Loucy (cell line): ENCODE data around the gene RRM1.

Experiments used
- EZH2phosphoT487 ChIP-seq: fragments of 200-600 bp; IDR thresholded peaks from 2 replicates; pipeline ENCODE4 v1.6.1; 2018; ENCODE audit warnings: antibody characterized with exemption, mild to moderate bottlenecking, moderate library complexity, borderline replicate concordance
- TF ChIP-seq, protein P1 (sequence below): fragments of 200-600 bp; sonication (generic); conservative IDR thresholded peaks from 2 replicates; pipeline ENCODE4 v1.5.1; 2014; ENCODE audit warnings: mild to moderate bottlenecking, antibody characterized with exemption, low read length

DNA sequence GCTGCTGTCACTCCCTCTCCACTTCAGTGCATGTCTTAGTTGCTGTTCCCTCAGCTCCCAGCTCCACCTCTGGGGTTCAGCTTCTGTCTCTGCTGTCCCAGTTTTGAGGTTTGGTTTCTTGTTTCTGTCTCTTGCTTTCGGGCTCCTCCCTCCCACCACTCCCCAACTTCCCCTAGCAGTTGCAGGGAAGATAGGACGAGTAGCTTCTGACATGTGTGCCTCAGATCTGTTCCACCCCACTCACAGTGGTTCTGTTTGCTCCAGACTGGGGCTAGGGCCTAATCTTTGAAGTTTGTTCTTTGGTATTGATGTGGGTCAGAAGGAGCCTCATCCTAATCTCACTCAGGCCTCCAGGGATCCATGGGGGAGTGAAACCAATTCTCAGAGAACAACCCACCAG, 2.6 kb upstream of the RRM1 start:
- TF ChIP-seq, protein P1, sequence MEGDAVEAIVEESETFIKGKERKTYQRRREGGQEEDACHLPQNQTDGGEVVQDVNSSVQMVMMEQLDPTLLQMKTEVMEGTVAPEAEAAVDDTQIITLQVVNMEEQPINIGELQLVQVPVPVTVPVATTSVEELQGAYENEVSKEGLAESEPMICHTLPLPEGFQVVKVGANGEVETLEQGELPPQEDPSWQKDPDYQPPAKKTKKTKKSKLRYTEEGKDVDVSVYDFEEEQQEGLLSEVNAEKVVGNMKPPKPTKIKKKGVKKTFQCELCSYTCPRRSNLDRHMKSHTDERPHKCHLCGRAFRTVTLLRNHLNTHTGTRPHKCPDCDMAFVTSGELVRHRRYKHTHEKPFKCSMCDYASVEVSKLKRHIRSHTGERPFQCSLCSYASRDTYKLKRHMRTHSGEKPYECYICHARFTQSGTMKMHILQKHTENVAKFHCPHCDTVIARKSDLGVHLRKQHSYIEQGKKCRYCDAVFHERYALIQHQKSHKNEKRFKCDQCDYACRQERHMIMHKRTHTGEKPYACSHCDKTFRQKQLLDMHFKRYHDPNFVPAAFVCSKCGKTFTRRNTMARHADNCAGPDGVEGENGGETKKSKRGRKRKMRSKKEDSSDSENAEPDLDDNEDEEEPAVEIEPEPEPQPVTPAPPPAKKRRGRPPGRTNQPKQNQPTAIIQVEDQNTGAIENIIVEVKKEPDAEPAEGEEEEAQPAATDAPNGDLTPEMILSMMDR = no peak
- no peak for TF ChIP-seq EZH2phosphoT487
